Psoas muscle (tissue), 8 donors: ENCODE results near the gene IFI27L2. TPM values are rescaled to one million over a fixed set of nuclear protein-coding genes. Genes with fewer than 3 reads are reported as not detected.

Experiments
- ATAC-seq, 4 donors: fragments of 200-7000 bp; cut with Tn5 transposase; one replicate each; pipeline ENCODE4 v1.9.1; 2020; ENCODE audit warnings: moderate library complexity in 3 of 4, mild to moderate bottlenecking in 2 of 4
- DNase-seq, 2 donors: peaks; one replicate each; pipeline ENCODE4 v3.0.0-alpha.2; 2020
- H3K27ac ChIP-seq: fragments of 200-600 bp; one replicate; pipeline ENCODE4 v1.8.0; 2022
- H3K27me3 ChIP-seq, 3 donors: fragments of 200-600 bp in 1 of 3; one replicate each; pipeline versions ENCODE4 v1.6.1 to v1.8.0; 2013 to 2022; ENCODE audit warnings: low read length in 2 of 3, mild to moderate bottlenecking in 2 of 3, moderate library complexity in 1 of 3; ENCODE audit not compliant: insufficient read depth in 3 of 3
- H3K36me3 ChIP-seq, 2 donors: fragments of 200-600 bp in 1 of 2; one replicate each; pipeline versions ENCODE4 v1.6.1 to v1.8.0; 2013 to 2022; ENCODE audit warnings: low read depth in 1 of 2, mild to moderate bottlenecking in 1 of 2, moderate library complexity in 1 of 2; ENCODE audit not compliant: insufficient read depth in 1 of 2
- H3K4me1 ChIP-seq: fragments of 200-600 bp; one replicate; pipeline ENCODE4 v1.8.0; 2022
- H3K4me3 ChIP-seq: fragments of 200-600 bp; one replicate; pipeline ENCODE4 v1.8.0; 2022; ENCODE audit warnings: mild to moderate bottlenecking
- H3K9me3 ChIP-seq: fragments of 200-600 bp; one replicate; pipeline ENCODE4 v1.8.0; 2022
- CTCF ChIP-seq: fragments of 200-600 bp; IDR thresholded peaks from one replicate; pipeline ENCODE4 v1.8.0; 2022; ENCODE audit warnings: antibody characterized with exemption
- WGBS, 3 donors: extraction: QIAGEN DNeasy Blood & Tissue Kit; methylation state at CpG; one replicate each; pipeline versions ENCODE4 v1.1.6 to v1.1.7; 2013; 5-methylcytosine and 5-hydroxymethylcytosine counted together
- intact Hi-C, 2 donors: fragments of 100-400 bp; cut with DNase I; formaldehyde crosslinking; loops; one replicate each; pipeline versions ENCODE4 v1.11.0 to v1.14.2; 2022
- polyA plus RNA-seq, 3 donors: library from polyadenylated mRNA; stranded (reverse); fragments of 200-250 nt; gene quantifications; one replicate each; pipeline ENCODE4 v1.2.3, GENCODE V29; 2013
- total RNA-seq, 4 donors: library from RNA; stranded (reverse); fragmentation: NEBNext Ultra II Directional in 2 of 4; extraction: Animal tissue kit (Norgen Biotek cat#: 25700) in 2 of 4; gene quantifications; one replicate each; pipeline versions ENCODE4 v1.2.1 to v1.2.4, GENCODE V29; 2021 to 2023
- donor health status: healthy with polysubstance abuse.
- donor health status: DM: no; HTN: no; CAD: no; lungs with moderate emphysema.
- donor health status: Bipolar disorder and iron deficiency.
- donor health status: healthy.
- donor health status: DM: yes; HTN: yes; CAD: no.
- donor health status: DM: no; HTN: no; CAD: no.
- donor health status: DM: no; HTN: no; CAD: no.
- donor health status: DM: yes; HTN: yes; CAD: no.

Gene IFI27L2
- total and polyA plus RNA-seq, 7 donors, result 4.9 to 12.5 (median 6.5) TPM

- no peak overlapping the region for H3K4me3 ChIP-seq
- WGBS, 3 donors, result 81 to 88% (median 85%) methylated on average over 5 of the region's 5 CpGs
- intact Hi-C loops, result no loop called here
- no peaks in the 10 kb centered on the region for H3K4me1 ChIP-seq
- no peak for TF ChIP-seq CTCF
- no peaks in the 10 kb centered on the region for H3K9me3 ChIP-seq
- H3K36me3 ChIP-seq, result no peaks in the 10 kb centered on the region
- ATAC-seq (no peak), DNase-seq (no peak)
- H3K27me3 ChIP-seq, result peaks cover 0 to 9% (median 0%) of the 10 kb centered on the region in 3 donors
- no peak overlapping the region for H3K27ac ChIP-seq
Observed at GRCh38 chr14:94163796-94164195, 34.4 kb upstream of the IFI27L2 start.

DNA sequence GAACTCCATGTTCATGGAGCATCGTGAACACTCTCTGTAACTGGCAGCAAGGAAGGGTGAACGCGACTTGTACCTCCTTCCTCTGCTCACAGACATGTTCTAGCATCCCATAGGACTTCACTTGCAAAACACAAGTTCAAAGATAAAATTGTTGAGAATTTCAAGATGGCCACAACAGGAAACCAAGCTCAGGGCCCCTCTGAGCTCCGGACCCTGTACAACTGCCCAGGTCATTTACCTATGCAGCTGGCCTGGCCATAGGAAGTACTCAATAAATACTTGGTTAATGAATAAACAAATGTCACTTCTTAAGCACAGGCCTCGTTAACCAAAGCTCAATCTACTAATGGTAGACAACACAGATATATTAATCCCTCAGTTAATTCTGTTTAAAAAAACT, 33.1 kb upstream of the IFI27L2 start:
- no peak for DNase-seq
- 84 to 91% (median 85%) methylated on average over 5 of the region's 5 CpGs for WGBS, 3 donors

GRCh38 chr14:94161981-94162380, 32.6 kb upstream of the IFI27L2 start:
- Histone ChIP-seq H3K4me3 (no peak overlapping the region), H3K27ac (no peak overlapping the region), H3K4me1 (no peaks in the 10 kb centered on the region), H3K27me3 (peaks cover 0 to 9% (median 2%) of the 10 kb centered on the region in 3 donors), H3K9me3 (no peaks in the 10 kb centered on the region), H3K36me3 (no peaks in the 10 kb centered on the region)
- no peak for TF ChIP-seq CTCF
- 34 to 39% (median 39%) methylated on average over 2 of the region's 2 CpGs for WGBS, 3 donors
- ATAC-seq, result no peak
- intact Hi-C loops, result no loop called here
- DNase-seq, result no peak

More for the DNA sequence above, 33.1 kb upstream of the IFI27L2 start:
- no peak for ATAC-seq
- Histone ChIP-seq H3K27ac (no peak overlapping the region), H3K4me1 (no peaks in the 10 kb centered on the region), H3K27me3 (peaks cover 0 to 9% (median 2%) of the 10 kb centered on the region in 3 donors), H3K9me3 (no peaks in the 10 kb centered on the region), H3K36me3 (no peaks in the 10 kb centered on the region), H3K4me3 (no peak overlapping the region)
- no peak for TF ChIP-seq CTCF
- intact Hi-C loops, result no loop called here

GRCh38 chr14:94161058-94161457, 31.7 kb upstream of the IFI27L2 start:
- no peak for ATAC-seq
- no peak overlapping the region for H3K4me3 ChIP-seq
- TF ChIP-seq CTCF, result no peak
- WGBS, 3 donors, result 47 to 57% (median 50%) methylated on average over 2 of the region's 2 CpGs
- H3K27me3 ChIP-seq, result peaks cover 0 to 9% (median 2%) of the 10 kb centered on the region in 3 donors
- no peaks in the 10 kb centered on the region for H3K36me3 ChIP-seq
- intact Hi-C loops, result no loop called here
- no peaks in the 10 kb centered on the region for H3K9me3 ChIP-seq
- no peaks in the 10 kb centered on the region for H3K4me1 ChIP-seq
- DNase-seq, result no peak
- H3K27ac ChIP-seq, result no peak overlapping the region

- DNase-seq (no peak), ATAC-seq (no peak)
- 58 to 67% (median 62%) methylated on average over 10 of the region's 10 CpGs for WGBS, 3 donors
- TF ChIP-seq CTCF, result no peak
- Histone ChIP-seq H3K4me3 (no peak overlapping the region), H3K4me1 (no peaks in the 10 kb centered on the region), H3K27ac (no peak overlapping the region), H3K36me3 (no peaks in the 10 kb centered on the region), H3K27me3 (peaks cover 0 to 2% (median 0%) of the 10 kb centered on the region in 3 donors), H3K9me3 (no peaks in the 10 kb centered on the region)
- intact Hi-C loops, result no loop called here
Observed at GRCh38 chr14:94158239-94158883, 29.0 kb upstream of the IFI27L2 start.
